ENCODE measurements around the gene ERGIC1. TPM values are rescaled to one million over a fixed set of nuclear protein-coding genes. Genes with fewer than 3 reads are reported as not detected.
"Not testable (repeated sequence)": the region's sequence is repeated elsewhere in the genome, so short reads cannot be mapped to it uniquely, and the experiment has no call there.

Gene ERGIC1
- total RNA-seq, 2 experiments from 2014 or later, result 30.9 to 34.7 TPM

GRCh38 chr5:172839669-172840431 lies 5.8 kb downstream of the ERGIC1 start:
- peaks cover 35% of the 10 kb centered on the region for H3K4me1 Mint-ChIP-seq
- ATAC-seq (no peak), DNase-seq (no peak)
- no peak overlapping the region for H3K4me3 Mint-ChIP-seq
- H3K36me3 Mint-ChIP-seq, result no peaks in the 10 kb centered on the region
- H3K27ac Mint-ChIP-seq, result no peak overlapping the region
- CTCF ChIA-PET, result interaction anchor here (1.3 kb wide), 2 partner anchors 67 to 125 kb away, joined by 3 to 4 read pairs; no protein-coding TSS in a partner anchor
- no peaks in the 10 kb centered on the region for H3K9me3 Mint-ChIP-seq (ENCODE audit: low read depth)
- no peaks in the 10 kb centered on the region for H3K27me3 Mint-ChIP-seq

GRCh38 chr5:172840432-172841154 lies 6.5 kb downstream of the ERGIC1 start:
- H3K27me3 Mint-ChIP-seq, result no peaks in the 10 kb centered on the region
- DNase-seq (no peak), ATAC-seq (no peak)
- CTCF ChIA-PET, result interaction anchor here (1.3 kb wide), 1 partner anchor 126 kb away, joined by 3 read pairs; no protein-coding TSS in a partner anchor
- H3K4me1 Mint-ChIP-seq, result peaks cover 28% of the 10 kb centered on the region
- H3K4me3 Mint-ChIP-seq, result no peak overlapping the region
- no peaks in the 10 kb centered on the region for H3K9me3 Mint-ChIP-seq (ENCODE audit: low read depth)
- H3K36me3 Mint-ChIP-seq, result no peaks in the 10 kb centered on the region
- no peak overlapping the region for H3K27ac Mint-ChIP-seq

- no peak for DNase-seq
- CTCF ChIA-PET, result no interaction called here
- H3K36me3 Mint-ChIP-seq, result no peaks in the 10 kb centered on the region
- no peaks in the 10 kb centered on the region for H3K27me3 Mint-ChIP-seq
- peaks cover 21% of the 10 kb centered on the region for H3K4me1 Mint-ChIP-seq
- no peak overlapping the region for H3K27ac Mint-ChIP-seq
- ATAC-seq, result no peak
- H3K4me3 Mint-ChIP-seq, result no peak overlapping the region
- no peaks in the 10 kb centered on the region for H3K9me3 Mint-ChIP-seq (ENCODE audit: low read depth)
Measured at GRCh38 chr5:172841256-172841655, 7.2 kb downstream of the ERGIC1 start.

GRCh38 chr5:172843825-172844576 lies 9.9 kb downstream of the ERGIC1 start:
- no peak for ATAC-seq
- H3K27ac Mint-ChIP-seq, result no peak overlapping the region
- DNase-seq, result no peak
- no peak overlapping the region for H3K4me3 Mint-ChIP-seq
- CTCF ChIA-PET, result no interaction called here
- no peaks in the 10 kb centered on the region for H3K36me3 Mint-ChIP-seq
- H3K4me1 Mint-ChIP-seq, result peaks cover 1% of the 10 kb centered on the region
- H3K9me3 Mint-ChIP-seq (ENCODE audit: low read depth), result no peaks in the 10 kb centered on the region
- H3K27me3 Mint-ChIP-seq, result no peaks in the 10 kb centered on the region

- Mint-ChIP-seq H3K27ac (no peak overlapping the region), H3K4me1 (peaks cover 4% of the 10 kb centered on the region), H3K27me3 (no peaks in the 10 kb centered on the region), H3K36me3 (no peaks in the 10 kb centered on the region), H3K9me3 (ENCODE audit: low read depth) (no peaks in the 10 kb centered on the region), H3K4me3 (no peak overlapping the region)
- DNase-seq (no peak), ATAC-seq (no peak)
- CTCF ChIA-PET, result no interaction called here
Measured at GRCh38 chr5:172844577-172844838, 10.5 kb downstream of the ERGIC1 start.

- no peaks in the 10 kb centered on the region for H3K27me3 Mint-ChIP-seq
- DNase-seq, result no peak
- H3K4me3 Mint-ChIP-seq, result no peak overlapping the region
- ATAC-seq, result no peak
- no peaks in the 10 kb centered on the region for H3K9me3 Mint-ChIP-seq (ENCODE audit: low read depth)
- peaks cover 7% of the 10 kb centered on the region for H3K4me1 Mint-ChIP-seq
- no peaks in the 10 kb centered on the region for H3K36me3 Mint-ChIP-seq
- H3K27ac Mint-ChIP-seq, result no peak overlapping the region
- CTCF ChIA-PET, result no interaction called here
Measured at GRCh38 chr5:172845154-172845553, 11.1 kb downstream of the ERGIC1 start.

GRCh38 chr5:172845576-172845975 lies 11.5 kb downstream of the ERGIC1 start:
- no peaks in the 10 kb centered on the region for H3K27me3 Mint-ChIP-seq
- no peaks in the 10 kb centered on the region for H3K9me3 Mint-ChIP-seq (ENCODE audit: low read depth)
- H3K27ac Mint-ChIP-seq, result no peak overlapping the region
- CTCF ChIA-PET, result no interaction called here
- no peak overlapping the region for H3K4me3 Mint-ChIP-seq
- ATAC-seq (no peak), DNase-seq (no peak)
- H3K4me1 Mint-ChIP-seq, result peaks cover 7% of the 10 kb centered on the region
- H3K36me3 Mint-ChIP-seq, result no peaks in the 10 kb centered on the region

GRCh38 chr5:172846249-172846648 lies 12.2 kb downstream of the ERGIC1 start:
- DNase-seq (no peak), ATAC-seq (no peak)
- no peaks in the 10 kb centered on the region for H3K36me3 Mint-ChIP-seq
- CTCF ChIA-PET, result no interaction called here
- H3K27ac Mint-ChIP-seq, result no peak overlapping the region
- no peak overlapping the region for H3K4me3 Mint-ChIP-seq
- H3K9me3 Mint-ChIP-seq (ENCODE audit: low read depth), result no peaks in the 10 kb centered on the region
- no peaks in the 10 kb centered on the region for H3K27me3 Mint-ChIP-seq
- H3K4me1 Mint-ChIP-seq, result peaks cover 7% of the 10 kb centered on the region

- no peaks in the 10 kb centered on the region for H3K36me3 Mint-ChIP-seq
- no peak for DNase-seq
- no peak for ATAC-seq
- CTCF ChIA-PET, result no interaction called here
- H3K4me1 Mint-ChIP-seq, result peaks cover 7% of the 10 kb centered on the region
- no peak overlapping the region for H3K4me3 Mint-ChIP-seq
- no peaks in the 10 kb centered on the region for H3K27me3 Mint-ChIP-seq
- H3K27ac Mint-ChIP-seq, result no peak overlapping the region
- H3K9me3 Mint-ChIP-seq (ENCODE audit: low read depth), result no peaks in the 10 kb centered on the region
Measured at GRCh38 chr5:172846677-172847076, 12.6 kb downstream of the ERGIC1 start.

- DNase-seq; H3K36me3 Mint-ChIP-seq; CTCF ChIA-PET; H3K27me3 Mint-ChIP-seq; H3K4me1 Mint-ChIP-seq; H3K27ac Mint-ChIP-seq; ATAC-seq; H3K4me3 Mint-ChIP-seq; H3K9me3 Mint-ChIP-seq (ENCODE audit: low read depth): not testable (repeated sequence)
Measured at GRCh38 chr5:172847584-172847983, 13.5 kb downstream of the ERGIC1 start.

- no peak overlapping the region for H3K27ac Mint-ChIP-seq
- ATAC-seq, result no peak
- no peaks in the 10 kb centered on the region for H3K27me3 Mint-ChIP-seq
- H3K4me3 Mint-ChIP-seq, result no peak overlapping the region
- no peaks in the 10 kb centered on the region for H3K9me3 Mint-ChIP-seq (ENCODE audit: low read depth)
- CTCF ChIA-PET, result interaction anchor here (0.8 to 1.3 kb wide), 2 partner anchors 11 to 134 kb away, joined by 3 to 4 read pairs; no protein-coding TSS in a partner anchor
- H3K36me3 Mint-ChIP-seq, result no peaks in the 10 kb centered on the region
- peaks cover 16% of the 10 kb centered on the region for H3K4me1 Mint-ChIP-seq
- DNase-seq, result no peak
Measured at GRCh38 chr5:172848419-172848818, 14.4 kb downstream of the ERGIC1 start.

- CTCF ChIA-PET, result interaction anchor here (1.3 kb wide), 1 partner anchor 10 kb away, joined by 4 read pairs; no protein-coding TSS in a partner anchor
- ATAC-seq (no peak), DNase-seq (no peak)
- H3K4me1 Mint-ChIP-seq, result peaks cover 27% of the 10 kb centered on the region
- H3K36me3 Mint-ChIP-seq, result no peaks in the 10 kb centered on the region
- no peak overlapping the region for H3K27ac Mint-ChIP-seq
- no peaks in the 10 kb centered on the region for H3K9me3 Mint-ChIP-seq (ENCODE audit: low read depth)
- no peaks in the 10 kb centered on the region for H3K27me3 Mint-ChIP-seq
- no peak overlapping the region for H3K4me3 Mint-ChIP-seq
Measured at GRCh38 chr5:172849606-172850453, 15.8 kb downstream of the ERGIC1 start.

- Mint-ChIP-seq H3K9me3 (ENCODE audit: low read depth) (no peaks in the 10 kb centered on the region), H3K27ac (no peak overlapping the region), H3K27me3 (no peaks in the 10 kb centered on the region), H3K36me3 (no peaks in the 10 kb centered on the region), H3K4me1 (peaks cover 27% of the 10 kb centered on the region), H3K4me3 (no peak overlapping the region)
- CTCF ChIA-PET, result no interaction called here
- DNase-seq (no peak), ATAC-seq (no peak)
Measured at GRCh38 chr5:172850454-172850797, 16.4 kb downstream of the ERGIC1 start.

Measured in activated CD8-positive, alpha-beta memory T cell treated with anti-CD3 and anti-CD28 coated beads, Interleukin-2, amount 10 ng/mL, durations not matched to agents 7 days and 5 days (primary cell).